BE2C (cell line): ENCODE data around the gene FAM131B.

Experiments
- DNase-seq: peaks from one replicate; pipeline ENCODE4 v3.0.0-alpha.2; 2020
- H3K27me3 ChIP-seq: fragments of 250-450 bp; sonication (Bioruptor Pico); 2 replicates; pipeline ENCODE4 v1.5.1; 2020; ENCODE audit warnings: mild to moderate bottlenecking
- H3K36me3 ChIP-seq: fragments of 250-450 bp; sonication (Bioruptor Pico); 2 replicates; pipeline ENCODE4 v1.5.1; 2020; ENCODE audit warnings: mild to moderate bottlenecking
- H3K4me1 ChIP-seq: fragments of 250-450 bp; sonication (Bioruptor Pico); 2 replicates; pipeline ENCODE4 v1.5.1; 2020
- H3K4me3 ChIP-seq: 2 replicates; pipeline ENCODE4 v1.5.1; 2011; ENCODE audit warnings: low read depth, low read length
- H3K9me3 ChIP-seq: fragments of 250-450 bp; sonication (Bioruptor Pico); 2 replicates; pipeline ENCODE4 v1.5.1; 2020
- CTCF ChIP-seq: IDR thresholded peaks from 2 replicates; pipeline ENCODE4 v1.5.1; 2012; ENCODE audit warnings: mild to moderate bottlenecking, low read depth, low read length

FAM131B gene

GRCh38 chr7:143361552-143362130 lies 872 bp downstream of the FAM131B start:
- Histone ChIP-seq H3K4me1 (no peaks in the 10 kb centered on the region), H3K4me3 (no peak overlapping the region), H3K27me3 (peaks cover 80% of the 10 kb centered on the region), H3K36me3 (no peaks in the 10 kb centered on the region), H3K9me3 (no peaks in the 10 kb centered on the region)
- no peak for TF ChIP-seq CTCF
- no peak for DNase-seq

GRCh38 chr7:143360788-143361551 lies 1.5 kb downstream of the FAM131B start:
- no peaks in the 10 kb centered on the region for H3K9me3 ChIP-seq
- H3K4me3 ChIP-seq: no peak overlapping the region
- H3K4me1 ChIP-seq: no peaks in the 10 kb centered on the region
- DNase-seq: no peak
- H3K36me3 ChIP-seq: no peaks in the 10 kb centered on the region
- peaks cover 84% of the 10 kb centered on the region for H3K27me3 ChIP-seq
- no peak for TF ChIP-seq CTCF

GRCh38 chr7:143359771-143360353 lies 2.7 kb downstream of the FAM131B start:
- H3K4me1 ChIP-seq: no peaks in the 10 kb centered on the region
- H3K36me3 ChIP-seq: no peaks in the 10 kb centered on the region
- H3K4me3 ChIP-seq: no peak overlapping the region
- DNase-seq: no peak
- peaks cover 74% of the 10 kb centered on the region for H3K27me3 ChIP-seq
- no peak for TF ChIP-seq CTCF
- no peaks in the 10 kb centered on the region for H3K9me3 ChIP-seq

- H3K4me1 ChIP-seq: no peaks in the 10 kb centered on the region
- no peak for DNase-seq
- H3K36me3 ChIP-seq: no peaks in the 10 kb centered on the region
- no peak for TF ChIP-seq CTCF
- H3K4me3 ChIP-seq: no peak overlapping the region
- no peaks in the 10 kb centered on the region for H3K9me3 ChIP-seq
- peaks cover 62% of the 10 kb centered on the region for H3K27me3 ChIP-seq
These were observed 3.9 kb downstream of the FAM131B start for GRCh38 chr7:143358626-143359025.

- no peak overlapping the region for H3K4me3 ChIP-seq
- H3K27me3 ChIP-seq: peaks cover 46% of the 10 kb centered on the region
- no peak for DNase-seq
- H3K4me1 ChIP-seq: no peaks in the 10 kb centered on the region
- no peaks in the 10 kb centered on the region for H3K36me3 ChIP-seq
- H3K9me3 ChIP-seq: no peaks in the 10 kb centered on the region
- no peak for TF ChIP-seq CTCF
These were observed 6.0 kb downstream of the FAM131B start for GRCh38 chr7:143356414-143357050.
